OCI-LY7 (cell line): ENCODE measurements around the gene KLHL21. TPM values are rescaled to one million over a fixed set of nuclear protein-coding genes. Genes with fewer than 3 reads are reported as not detected.

ENCODE experiments used
- BruUV-seq: library from RNA; stranded (reverse); fragments of 400-500 nt; replicated peaks from 2 replicates; lab custom pipeline; 2021; lab: Mats Ljungman, UMichigan
- CTCF ChIA-PET: fragments of 300-600 bp; sonication (Branson Sonifier 250); formaldehyde crosslinking; loops from one replicate; lab custom pipeline; 2022; ENCODE audit warnings: antibody characterized with exemption; ENCODE audit not compliant: unreplicated experiment; lab: Charles Lee
- POLR2A ChIA-PET: fragments of 300-600 bp; sonication (Branson Sonifier 250); formaldehyde crosslinking; loops from one replicate; lab custom pipeline; 2022; ENCODE audit warnings: antibody characterized with exemption; lab: Charles Lee
- DNase-seq: peaks from one replicate; pipeline ENCODE4 v3.0.0-alpha.2; 2015; ENCODE audit warnings: low spot score
- H2AFZ ChIP-seq: fragments of 200-600 bp; sonication (generic), shearing (Covaris generic); 2 replicates; pipeline ENCODE4 v1.6.1; 2014; ENCODE audit warnings: mild to moderate bottlenecking, antibody characterized with exemption, low read length, moderate library complexity
- H3K27ac ChIP-seq: fragments of 200-600 bp; sonication (generic); 2 replicates; pipeline ENCODE4 v1.5.1; 2014; ENCODE audit warnings: mixed run types, low read depth, mild to moderate bottlenecking, moderate library complexity, low read length, inconsistent platforms; ENCODE audit not compliant: poor library complexity, severe bottlenecking
- H3K36me3 ChIP-seq: fragments of 200-600 bp; sonication (generic); 2 replicates; pipeline ENCODE4 v1.6.1; 2014; ENCODE audit warnings: mild to moderate bottlenecking, antibody characterized with exemption, low read length, moderate library complexity, mixed read lengths; ENCODE audit not compliant: insufficient read depth
- H3K4me1 ChIP-seq: fragments of 200-600 bp; sonication (generic); 2 replicates; pipeline ENCODE4 v1.5.1; 2014; ENCODE audit warnings: mild to moderate bottlenecking, low read length; ENCODE audit not compliant: insufficient read depth, poor library complexity, severe bottlenecking
- H3K4me2 ChIP-seq: fragments of 200-600 bp; sonication (generic); 2 replicates; pipeline ENCODE4 v1.6.1; 2014; ENCODE audit warnings: mild to moderate bottlenecking, low read length
- H3K4me3 ChIP-seq: fragments of 200-600 bp; sonication (generic); 2 replicates; pipeline ENCODE4 v1.5.1; 2014; ENCODE audit warnings: mild to moderate bottlenecking, low read depth, low read length; ENCODE audit not compliant: poor library complexity, severe bottlenecking
- H3K79me2 ChIP-seq: fragments of 200-600 bp; sonication (generic); 2 replicates; pipeline ENCODE4 v1.6.1; 2016; ENCODE audit warnings: low read depth, mild to moderate bottlenecking, low read length, moderate library complexity, mixed read lengths; ENCODE audit not compliant: insufficient read depth
- H3K9me2 ChIP-seq: fragments of 200-600 bp; sonication (generic); 2 replicates; pipeline ENCODE4 v1.6.1; 2016; ENCODE audit warnings: mild to moderate bottlenecking, low read length, mixed read lengths; ENCODE audit not compliant: insufficient read depth
- H3K9me3 ChIP-seq: fragments of 200-600 bp; sonication (generic); 2 replicates; pipeline ENCODE4 v1.6.1; 2014; ENCODE audit warnings: mild to moderate bottlenecking, mixed run types, low read length, mixed read lengths
- H4K20me1 ChIP-seq: fragments of 200-600 bp; sonication (generic); 2 replicates; pipeline ENCODE4 v1.6.1; 2014; ENCODE audit warnings: mild to moderate bottlenecking, antibody characterized with exemption, low read length, moderate library complexity, mixed read lengths; ENCODE audit not compliant: insufficient read depth
- EZH2phosphoT487 ChIP-seq: fragments of 200-600 bp; sonication (generic); IDR thresholded peaks from 2 replicates; pipeline ENCODE4 v1.6.1; 2018; ENCODE audit warnings: low read depth, borderline replicate concordance, mild to moderate bottlenecking, mixed run types, antibody characterized with exemption, low read length, moderate library complexity, mixed read lengths
- intact Hi-C: fragments of 100-400 bp; cut with micrococcal nuclease; formaldehyde crosslinking; loops from one replicate; pipeline ENCODE4 v1.10.0; 2022; ENCODE audit not compliant: unreplicated experiment
- total RNA-seq, 2 experiments: library from RNA; depleted of rRNA in 1 of 2; stranded (reverse); fragments of >200 nt in 1 of 2; shearing (Covaris generic) in 1 of 2; gene quantifications; 2 replicates each; pipeline ENCODE4 v1.2.3, GENCODE V29; 2014 to 2022
- TF ChIP-seq, protein P1 (sequence below): fragments of 200-600 bp; sonication (generic); conservative IDR thresholded peaks from 2 replicates; pipeline ENCODE4 v1.5.1; 2014; ENCODE audit warnings: mild to moderate bottlenecking, antibody characterized with exemption, low read length, moderate library complexity, mixed read lengths

Gene KLHL21
- total RNA-seq, 2 experiments from 2014 or later: 7.4 to 7.6 TPM

DNA sequence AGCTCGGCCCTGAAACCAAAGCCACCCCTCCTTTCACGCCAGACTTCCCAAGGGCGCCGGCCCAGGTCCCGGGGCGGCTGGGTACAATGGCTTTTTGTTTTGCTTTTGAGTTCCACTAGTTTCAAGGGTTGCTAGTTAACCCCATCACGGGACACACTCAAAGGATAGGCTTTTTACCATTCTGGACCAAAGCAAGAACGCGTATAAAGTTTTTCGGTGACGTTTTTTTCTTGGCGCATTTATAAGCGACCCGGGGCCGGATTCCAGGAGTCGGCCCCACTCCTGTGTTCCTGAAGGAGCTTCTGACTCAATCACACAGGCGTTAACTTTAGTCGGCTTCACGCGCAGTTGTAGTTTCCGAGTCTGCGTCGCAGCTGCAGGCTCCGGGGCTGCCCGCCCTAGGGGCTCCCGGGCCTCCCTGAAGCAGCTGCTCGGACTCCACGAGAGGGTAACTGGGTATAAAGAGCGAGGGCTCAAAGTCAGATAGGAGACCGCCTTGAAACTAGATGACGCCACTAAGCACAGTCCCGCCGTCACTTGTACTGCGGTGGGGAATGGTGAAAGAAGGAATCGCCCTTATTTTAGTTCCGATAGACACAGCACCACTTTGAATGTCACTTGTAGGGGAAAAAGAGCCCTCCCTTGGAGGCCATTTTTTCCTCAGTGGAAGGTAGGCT, 707 bp upstream of the KLHL21 start:
- intact Hi-C loops: loop anchor here (2.0 kb wide), 1 partner anchor 49 kb away; the partner anchor contains the start of genes NOL9 and TAS1R1
- no peak for TF ChIP-seq EZH2phosphoT487
- TF ChIP-seq, protein P1, sequence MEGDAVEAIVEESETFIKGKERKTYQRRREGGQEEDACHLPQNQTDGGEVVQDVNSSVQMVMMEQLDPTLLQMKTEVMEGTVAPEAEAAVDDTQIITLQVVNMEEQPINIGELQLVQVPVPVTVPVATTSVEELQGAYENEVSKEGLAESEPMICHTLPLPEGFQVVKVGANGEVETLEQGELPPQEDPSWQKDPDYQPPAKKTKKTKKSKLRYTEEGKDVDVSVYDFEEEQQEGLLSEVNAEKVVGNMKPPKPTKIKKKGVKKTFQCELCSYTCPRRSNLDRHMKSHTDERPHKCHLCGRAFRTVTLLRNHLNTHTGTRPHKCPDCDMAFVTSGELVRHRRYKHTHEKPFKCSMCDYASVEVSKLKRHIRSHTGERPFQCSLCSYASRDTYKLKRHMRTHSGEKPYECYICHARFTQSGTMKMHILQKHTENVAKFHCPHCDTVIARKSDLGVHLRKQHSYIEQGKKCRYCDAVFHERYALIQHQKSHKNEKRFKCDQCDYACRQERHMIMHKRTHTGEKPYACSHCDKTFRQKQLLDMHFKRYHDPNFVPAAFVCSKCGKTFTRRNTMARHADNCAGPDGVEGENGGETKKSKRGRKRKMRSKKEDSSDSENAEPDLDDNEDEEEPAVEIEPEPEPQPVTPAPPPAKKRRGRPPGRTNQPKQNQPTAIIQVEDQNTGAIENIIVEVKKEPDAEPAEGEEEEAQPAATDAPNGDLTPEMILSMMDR: no peak
- no peak for DNase-seq
- Histone ChIP-seq H2AFZ (peak overlapping the region; percentile 59; the same call in 1 of the 2 replicates), H4K20me1 (no peaks in the 10 kb centered on the region), H3K27ac (no peak overlapping the region), H3K36me3 (peaks cover 5% of the 10 kb centered on the region; the same call in 1 of the 2 replicates), H3K9me3 (no peaks in the 10 kb centered on the region), H3K4me2 (peak overlapping the region; percentile 82), H3K9me2 (no peaks in the 10 kb centered on the region), H3K4me3 (peak overlapping the region; percentile 71), H3K4me1 (peaks cover 35% of the 10 kb centered on the region), H3K79me2 (no peaks in the 10 kb centered on the region)
- POLR2A ChIA-PET: no interaction called here
- CTCF ChIA-PET: no interaction called here
- no TSS peak for BruUV-seq

DNA sequence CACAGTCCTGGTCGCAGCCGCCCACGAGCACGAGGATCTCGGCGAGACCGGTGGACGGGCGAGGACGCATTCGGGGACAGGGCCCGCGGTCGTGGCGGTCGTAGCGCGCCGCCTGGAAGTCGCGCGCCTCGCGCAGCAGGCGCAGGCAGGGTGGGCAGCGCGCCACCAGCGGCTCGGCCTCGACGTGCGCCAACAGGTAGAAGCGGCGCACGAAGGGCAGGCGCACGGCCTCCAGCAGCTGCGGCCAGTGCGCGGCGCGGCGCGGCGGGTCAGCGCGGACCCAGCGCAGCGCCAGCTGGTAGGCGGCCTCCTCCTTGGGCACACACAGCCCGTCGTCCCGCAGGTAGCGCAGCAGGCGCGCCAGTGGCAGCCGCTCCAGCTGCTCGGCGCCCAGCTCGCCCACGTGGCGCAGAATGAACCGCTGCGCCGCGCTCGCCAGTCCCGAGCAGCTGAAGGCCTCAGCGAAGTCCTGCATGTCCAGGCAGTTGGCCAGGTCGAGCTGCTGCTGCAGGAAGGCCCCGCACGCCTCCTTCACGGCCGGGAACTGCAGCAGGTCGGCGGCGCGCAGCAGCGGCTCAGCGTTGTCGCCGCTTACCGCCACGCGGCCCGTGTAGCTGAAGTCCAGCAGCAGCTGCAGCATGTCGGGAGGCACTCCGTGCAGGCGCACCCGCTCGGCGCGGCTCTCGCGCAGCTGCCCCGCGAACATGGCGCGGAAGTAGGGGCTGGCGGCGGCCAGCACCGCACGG, 573 bp downstream of the KLHL21 start:
- Histone ChIP-seq H3K4me3 (peak overlapping the region; percentile 71), H3K27ac (no peak overlapping the region), H3K9me2 (no peaks in the 10 kb centered on the region), H3K36me3 (peaks cover 13% of the 10 kb centered on the region; the same call in 1 of the 2 replicates), H2AFZ (peak overlapping the region; percentile 59), H4K20me1 (no peaks in the 10 kb centered on the region), H3K79me2 (no peaks in the 10 kb centered on the region), H3K9me3 (no peaks in the 10 kb centered on the region), H3K4me2 (peak overlapping the region; percentile 82), H3K4me1 (peaks cover 35% of the 10 kb centered on the region)
- DNase-seq: no peak
- POLR2A ChIA-PET: interaction anchor here (1.3 kb wide), 1 partner anchor 24 kb away, joined by 3 read pairs; no protein-coding TSS in a partner anchor
- no TSS peak for BruUV-seq
- CTCF ChIA-PET: interaction anchor here (1.1 kb wide), 1 partner anchor 179 kb away, joined by 3 read pairs; no protein-coding TSS in a partner anchor
- TF ChIP-seq EZH2phosphoT487: no peak
- TF ChIP-seq, protein P1: no peak
- intact Hi-C loops: loop anchor here (2.0 kb wide), 1 partner anchor 47 kb away; the partner anchor contains the start of genes NOL9 and TAS1R1
